ENCODE results near the gene SLC9A5.

Gene SLC9A5

DNA sequence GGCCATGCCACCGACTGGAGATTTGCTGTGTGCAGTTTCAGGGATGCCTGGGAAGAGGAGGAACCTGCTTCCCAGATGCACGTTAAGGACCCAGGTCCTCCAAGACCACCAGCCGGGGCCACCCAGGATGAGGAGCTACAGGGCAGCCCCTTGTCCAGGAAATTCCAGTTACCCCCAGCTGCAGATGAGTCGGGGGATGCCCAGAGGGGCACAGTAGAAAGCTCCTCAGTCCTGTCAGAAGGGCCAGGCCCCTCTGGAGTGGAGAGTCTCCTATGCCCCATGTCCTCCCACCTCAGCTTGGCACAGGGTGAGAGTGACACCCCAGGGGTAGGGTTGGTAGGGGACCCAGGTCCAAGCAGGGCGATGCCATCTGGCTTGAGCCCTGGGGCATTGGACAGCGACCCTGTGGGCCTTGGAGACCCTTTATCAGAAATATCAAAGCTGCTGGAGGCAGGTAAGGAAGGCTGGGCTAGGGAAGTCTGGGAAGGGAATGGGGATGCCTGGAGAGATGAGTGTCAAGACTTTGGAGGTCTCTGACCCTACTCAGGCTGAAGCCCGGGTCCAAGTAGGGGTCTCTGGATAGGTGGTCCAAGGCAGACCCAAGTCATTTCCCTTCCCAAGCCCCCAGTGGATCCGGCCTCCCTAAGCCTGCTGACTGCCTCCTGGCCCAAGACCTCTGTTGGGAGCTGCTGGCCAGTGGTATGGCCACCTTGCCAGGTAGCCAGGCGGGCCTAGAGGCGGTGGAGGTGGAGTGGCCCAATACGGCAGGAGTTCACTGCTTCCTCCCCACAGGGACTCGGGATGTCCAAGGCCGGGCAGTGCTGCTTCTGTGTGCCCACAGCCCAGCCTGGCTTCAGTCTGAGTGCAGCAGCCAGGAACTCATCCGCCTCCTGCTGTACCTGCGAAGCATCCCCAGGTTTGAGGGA, 31.6 kb downstream of the SLC9A5 start:
- DNase-seq (ENCODE audit: extremely low read depth in 1 of 2, low read depth in 1 of 2) = no peak

DNA sequence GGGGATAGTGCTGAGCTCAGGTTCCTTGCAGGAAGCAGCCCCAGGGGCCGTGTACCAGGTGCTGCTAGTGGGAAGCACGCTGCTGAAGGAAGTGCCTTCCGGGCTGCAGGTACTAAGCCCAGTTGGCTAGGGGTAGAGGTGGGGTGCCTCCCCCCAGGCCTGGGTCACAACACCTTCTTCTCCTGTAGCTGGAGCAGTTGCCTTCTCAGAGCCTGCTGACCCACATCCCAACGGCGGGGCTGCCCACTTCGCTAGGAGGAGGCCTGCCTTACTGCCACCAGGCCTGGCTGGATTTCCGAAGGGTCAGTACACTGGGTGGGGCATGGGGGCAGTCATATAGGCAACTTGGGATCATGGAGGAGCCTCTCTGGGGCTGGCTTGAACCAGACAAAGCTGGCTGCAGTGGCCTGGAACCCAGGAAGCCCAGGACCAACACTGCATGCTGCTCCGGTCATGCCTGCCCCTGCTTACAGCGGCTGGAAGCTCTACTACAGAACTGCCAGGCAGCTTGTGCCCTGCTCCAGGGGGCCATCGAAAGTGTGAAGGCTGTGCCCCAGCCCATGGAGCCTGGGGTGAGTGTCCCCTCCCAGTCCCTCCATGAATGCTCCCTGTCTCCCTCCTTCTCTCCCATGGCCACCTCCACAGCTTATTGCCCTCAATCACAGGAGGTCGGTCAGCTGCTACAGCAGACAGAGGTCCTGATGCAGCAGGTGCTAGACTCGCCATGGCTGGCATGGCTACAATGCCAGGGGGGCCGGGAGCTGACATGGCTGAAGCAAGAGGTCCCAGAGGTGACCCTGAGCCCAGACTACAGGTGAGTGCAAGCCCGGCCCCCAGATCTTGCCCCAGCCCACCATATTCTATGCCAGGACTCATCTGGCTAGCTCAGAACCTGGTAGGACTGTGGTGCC, 33.0 kb downstream of the SLC9A5 start:
- no peak for DNase-seq (ENCODE audit: extremely low read depth in 1 of 2, low read depth in 1 of 2)

DNA sequence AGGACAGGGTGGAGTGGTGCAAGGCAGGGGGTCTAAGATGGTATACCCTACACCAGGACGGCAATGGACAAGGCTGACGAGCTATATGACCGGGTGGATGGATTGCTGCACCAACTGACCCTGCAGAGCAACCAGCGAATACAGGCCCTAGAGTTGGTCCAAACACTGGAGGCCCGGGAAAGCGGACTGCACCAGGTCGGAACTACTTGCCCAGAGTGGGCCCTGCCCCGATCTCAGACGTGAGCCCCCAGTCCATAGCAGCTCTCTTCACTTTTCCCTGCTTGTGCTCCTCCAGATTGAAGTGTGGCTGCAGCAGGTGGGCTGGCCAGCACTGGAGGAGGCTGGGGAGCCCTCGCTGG, 33.6 kb downstream of the SLC9A5 start:
- no peak for DNase-seq (ENCODE audit: extremely low read depth in 1 of 2, low read depth in 1 of 2)

DNA sequence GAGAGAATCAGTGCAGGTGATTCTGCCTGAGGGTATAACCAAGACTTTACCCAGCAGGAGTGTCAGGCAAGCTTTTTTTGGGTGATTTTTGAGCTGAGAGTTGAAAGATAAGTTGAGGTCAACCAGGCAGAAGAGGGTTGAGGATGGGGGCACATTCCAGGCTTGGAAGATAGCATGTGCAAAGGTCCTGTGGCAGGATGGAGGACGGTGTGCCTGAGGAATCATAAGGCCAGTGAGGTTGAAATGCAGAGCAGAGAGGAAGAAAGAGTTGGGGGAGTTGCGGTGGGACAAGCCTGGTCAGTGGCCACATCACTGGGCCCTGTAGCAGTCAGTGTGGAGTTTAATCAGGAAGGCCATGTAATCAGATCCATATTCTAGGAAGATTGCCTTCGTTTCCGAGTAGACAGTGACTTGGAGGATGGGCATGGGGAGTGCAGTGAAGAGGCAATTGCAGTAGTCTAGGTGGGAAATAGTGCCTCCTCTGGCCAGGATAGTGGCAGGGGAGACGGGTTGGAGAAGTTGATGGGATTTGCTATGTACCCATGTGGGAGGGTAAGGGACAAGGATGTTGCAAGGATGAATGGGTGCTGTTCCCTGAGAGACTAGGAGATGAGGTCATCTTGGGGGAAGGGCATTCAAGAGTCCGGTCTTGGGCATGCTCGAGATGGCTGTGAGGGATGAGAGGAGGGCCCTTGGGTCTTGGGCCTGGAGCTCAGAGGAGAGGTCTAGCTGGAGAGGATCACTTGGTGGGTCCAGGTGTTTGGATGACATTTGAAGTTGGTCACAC, 34.5 kb downstream of the SLC9A5 start:
- no peak for DNase-seq (ENCODE audit: extremely low read depth in 1 of 2, low read depth in 1 of 2)

DNA sequence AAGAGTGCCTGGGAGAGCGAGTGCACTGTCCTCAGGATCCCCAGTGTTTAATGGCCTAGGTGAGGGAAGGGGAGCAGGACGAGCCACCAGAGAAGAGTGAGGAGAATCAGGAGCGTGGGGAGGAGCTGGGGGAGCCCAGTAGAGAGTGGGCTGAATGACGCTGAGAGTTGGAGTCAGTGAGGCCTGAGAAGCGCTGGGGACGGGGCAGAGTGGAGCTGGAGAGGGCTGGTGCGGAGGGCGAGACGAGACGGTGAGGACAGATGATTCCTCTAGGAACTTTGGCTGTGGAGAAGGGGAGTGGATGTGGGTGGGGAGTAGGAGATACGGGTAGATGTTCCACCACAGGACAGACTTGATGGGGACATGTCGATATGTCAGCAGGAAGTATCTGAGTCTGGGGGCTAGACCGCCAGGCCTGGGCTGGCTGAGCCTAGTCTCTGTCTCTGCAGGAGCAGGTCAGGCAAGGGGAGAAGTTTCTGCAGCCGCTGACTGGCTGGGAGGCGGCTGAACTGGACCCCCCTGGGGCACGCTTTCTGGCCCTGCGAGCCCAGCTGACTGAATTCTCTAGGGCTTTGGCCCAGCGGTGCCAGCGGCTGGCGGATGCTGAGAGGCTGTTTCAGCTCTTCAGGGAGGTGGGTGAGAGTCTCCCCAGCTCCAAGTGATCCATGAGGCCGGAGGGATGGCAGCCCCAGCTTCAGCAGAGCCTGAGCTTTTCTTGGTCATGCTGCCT, 35.2 kb downstream of the SLC9A5 start:
- DNase-seq (ENCODE audit: extremely low read depth in 1 of 2, low read depth in 1 of 2) = no peak

DNA sequence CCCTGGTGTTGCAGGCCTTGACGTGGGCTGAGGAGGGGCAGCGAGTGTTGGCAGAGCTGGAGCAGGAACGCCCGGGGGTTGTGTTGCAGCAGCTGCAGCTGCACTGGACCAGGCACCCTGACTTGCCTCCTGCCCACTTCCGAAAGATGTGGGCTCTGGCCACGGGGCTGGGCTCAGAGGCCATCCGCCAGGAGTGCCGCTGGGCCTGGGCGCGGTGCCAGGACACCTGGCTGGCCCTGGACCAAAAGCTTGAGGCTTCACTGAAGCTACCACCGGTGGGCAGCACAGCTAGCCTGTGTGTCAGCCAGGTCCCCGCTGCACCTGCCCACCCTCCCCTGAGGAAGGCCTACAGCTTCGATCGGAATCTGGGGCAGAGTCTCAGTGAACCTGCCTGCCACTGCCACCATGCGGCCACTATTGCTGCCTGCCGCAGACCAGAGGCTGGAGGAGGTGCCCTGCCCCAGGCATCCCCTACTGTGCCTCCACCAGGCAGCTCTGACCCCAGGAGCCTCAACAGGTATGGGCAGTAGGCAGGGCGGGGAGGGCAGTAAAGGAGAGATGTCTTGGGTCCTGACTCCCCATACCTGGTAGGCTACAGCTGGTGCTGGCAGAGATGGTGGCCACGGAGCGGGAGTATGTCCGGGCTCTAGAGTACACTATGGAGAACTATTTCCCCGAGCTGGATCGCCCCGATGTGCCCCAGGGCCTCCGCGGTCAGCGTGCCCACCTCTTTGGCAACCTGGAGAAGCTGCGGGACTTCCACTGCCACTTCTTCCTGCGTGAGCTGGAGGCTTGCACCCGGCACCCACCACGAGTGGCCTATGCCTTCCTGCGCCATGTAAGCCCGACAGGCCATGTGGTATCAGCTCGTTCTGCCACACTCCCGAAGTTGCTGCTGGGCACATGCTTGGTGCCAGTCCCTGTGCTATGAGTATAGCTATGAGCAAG, 36.2 kb downstream of the SLC9A5 start:
- DNase-seq (ENCODE audit: extremely low read depth in 1 of 2, low read depth in 1 of 2) = no peak

DNA sequence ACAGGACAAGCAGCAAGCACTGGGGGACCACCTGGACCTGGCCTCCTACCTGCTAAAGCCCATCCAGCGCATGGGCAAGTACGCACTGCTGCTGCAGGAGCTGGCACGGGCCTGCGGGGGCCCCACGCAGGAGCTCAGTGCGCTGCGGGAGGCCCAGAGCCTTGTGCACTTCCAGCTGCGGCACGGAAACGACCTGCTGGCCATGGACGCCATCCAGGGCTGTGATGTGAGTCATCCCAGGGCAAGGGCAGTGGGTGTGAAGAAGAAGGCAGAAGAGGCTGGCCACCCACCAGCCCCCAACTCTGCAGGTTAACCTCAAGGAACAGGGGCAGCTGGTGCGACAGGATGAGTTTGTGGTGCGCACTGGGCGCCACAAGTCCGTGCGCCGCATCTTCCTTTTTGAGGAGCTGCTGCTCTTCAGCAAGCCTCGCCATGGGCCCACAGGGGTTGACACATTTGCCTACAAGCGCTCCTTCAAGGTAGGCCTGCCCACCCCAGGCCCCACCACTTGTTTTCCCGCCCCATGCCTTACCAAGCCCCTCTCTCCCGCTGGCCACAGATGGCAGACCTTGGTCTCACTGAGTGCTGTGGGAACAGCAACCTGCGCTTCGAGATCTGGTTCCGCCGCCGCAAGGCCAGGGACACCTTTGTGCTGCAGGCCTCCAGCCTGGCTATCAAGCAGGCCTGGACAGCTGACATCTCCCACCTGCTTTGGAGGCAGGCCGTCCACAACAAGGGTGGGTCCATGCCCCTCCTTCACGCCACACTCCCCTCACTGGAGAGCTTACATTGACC, 37.9 kb downstream of the SLC9A5 start:
- no peak for DNase-seq (ENCODE audit: extremely low read depth in 1 of 2, low read depth in 1 of 2)

DNA sequence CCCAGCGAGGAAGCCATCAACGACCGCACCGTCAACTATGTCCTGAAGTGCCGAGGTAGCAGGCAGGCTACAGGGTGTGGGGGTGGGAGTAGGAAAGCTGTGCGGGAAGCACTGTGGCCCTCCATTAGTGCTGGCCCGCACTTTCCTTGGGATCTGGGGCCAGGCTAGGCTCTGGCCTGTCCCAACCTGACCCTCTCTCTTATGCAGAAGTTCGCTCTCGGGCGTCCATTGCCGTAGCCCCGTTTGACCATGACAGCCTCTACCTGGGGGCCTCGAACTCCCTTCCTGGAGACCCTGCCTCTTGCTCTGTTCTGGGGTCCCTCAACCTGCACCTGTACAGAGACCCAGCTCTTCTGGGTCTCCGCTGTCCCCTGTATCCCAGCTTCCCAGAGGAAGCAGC, 39.2 kb downstream of the SLC9A5 start:
- DNase-seq (ENCODE audit: extremely low read depth in 1 of 2, low read depth in 1 of 2) = no peak

DNA sequence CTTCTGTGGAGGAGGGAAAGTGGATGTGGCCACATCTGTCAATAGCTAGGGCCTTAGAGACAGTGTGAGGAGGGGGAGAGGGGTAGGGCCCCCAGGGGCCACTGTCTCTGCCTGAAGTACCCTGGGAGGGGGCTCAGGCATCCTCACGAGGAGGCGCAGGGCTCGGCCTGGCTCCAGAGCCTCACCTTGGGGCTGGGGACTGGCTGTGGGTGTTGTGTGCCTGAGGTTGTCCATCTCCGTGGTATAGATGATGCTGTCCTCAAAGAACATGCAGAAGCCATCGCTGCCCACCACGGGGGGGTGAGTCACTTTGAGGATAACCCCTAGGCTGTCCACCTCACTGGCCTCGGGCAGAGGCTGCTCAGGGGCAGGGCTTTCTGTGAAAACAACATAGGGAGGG, 42.7 kb downstream of the SLC9A5 start:
- no peak for DNase-seq (ENCODE audit: extremely low read depth in 1 of 2, low read depth in 1 of 2)

DNA sequence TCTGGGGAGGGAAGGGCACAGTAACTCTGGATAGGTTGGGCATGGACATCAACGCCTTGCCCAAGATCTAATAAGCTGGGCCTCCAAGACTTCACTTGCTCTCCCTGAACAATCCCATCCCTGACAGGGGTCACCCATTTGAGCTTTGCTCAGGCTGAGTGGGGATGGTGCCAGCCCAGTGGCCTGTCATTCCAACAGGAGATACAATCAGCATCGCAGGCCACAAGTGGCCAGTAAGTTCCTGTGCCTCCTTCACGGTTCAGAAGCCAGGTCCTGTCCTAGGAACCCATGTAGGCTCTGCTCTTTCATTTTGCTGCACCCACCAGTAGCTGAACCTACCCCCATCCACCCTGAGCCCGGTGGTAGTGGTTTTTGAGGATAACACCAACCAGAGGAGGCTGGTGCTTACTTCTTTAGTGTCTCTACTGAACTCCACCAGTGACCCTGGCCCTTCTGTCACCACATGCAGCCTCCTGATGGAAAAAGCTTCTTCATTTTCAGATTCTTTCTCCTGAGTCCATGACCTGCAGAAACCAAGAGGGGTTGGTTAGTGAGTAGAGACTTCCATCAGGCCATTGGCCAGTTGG, 45.5 kb downstream of the SLC9A5 start:
- no peak for DNase-seq (ENCODE audit: extremely low read depth in 1 of 2, low read depth in 1 of 2)

DNA sequence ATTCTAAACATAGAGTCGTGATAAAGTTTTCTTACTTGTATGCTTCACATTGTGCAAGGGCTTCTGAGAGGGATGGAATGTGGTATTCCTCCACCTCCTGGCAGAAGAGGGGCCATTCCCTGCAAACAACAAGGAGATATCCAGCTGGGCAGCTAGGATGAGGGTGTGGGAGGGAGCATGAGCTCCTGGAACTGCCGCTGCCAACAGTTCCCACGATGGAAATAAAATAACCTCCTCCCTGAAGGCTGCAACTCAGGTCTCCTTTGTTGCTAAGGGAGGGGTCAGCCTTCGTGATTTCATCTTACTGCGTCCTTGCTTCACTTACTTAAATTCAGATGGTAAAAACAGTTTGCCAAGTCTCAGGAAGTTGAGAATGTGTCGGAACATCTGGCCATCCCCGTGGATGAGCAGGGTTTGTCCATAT, 46.2 kb downstream of the SLC9A5 start:
- DNase-seq (ENCODE audit: extremely low read depth in 1 of 2, low read depth in 1 of 2) = no peak

DNA sequence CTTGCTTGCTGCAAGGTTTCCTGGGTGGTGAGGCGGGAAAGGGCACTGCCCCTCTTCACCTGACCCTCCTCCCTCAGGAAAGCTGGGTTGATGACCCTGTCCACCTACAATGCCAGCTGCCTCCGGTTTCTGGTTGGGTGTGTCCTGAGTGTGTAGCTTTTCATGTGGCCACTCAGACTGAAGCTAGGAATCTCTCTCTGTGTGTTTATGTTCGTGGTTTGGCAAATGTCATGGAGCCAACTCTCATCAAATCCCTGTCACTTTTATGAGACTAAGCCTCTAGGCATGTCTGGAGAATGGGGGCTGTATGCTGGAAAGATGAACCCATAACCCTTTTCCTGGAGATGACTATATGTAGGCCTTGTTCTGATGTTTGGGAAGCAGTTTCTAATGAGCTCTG, 47.6 kb downstream of the SLC9A5 start:
- no peak for DNase-seq (ENCODE audit: extremely low read depth in 1 of 2, low read depth in 1 of 2)

DNA sequence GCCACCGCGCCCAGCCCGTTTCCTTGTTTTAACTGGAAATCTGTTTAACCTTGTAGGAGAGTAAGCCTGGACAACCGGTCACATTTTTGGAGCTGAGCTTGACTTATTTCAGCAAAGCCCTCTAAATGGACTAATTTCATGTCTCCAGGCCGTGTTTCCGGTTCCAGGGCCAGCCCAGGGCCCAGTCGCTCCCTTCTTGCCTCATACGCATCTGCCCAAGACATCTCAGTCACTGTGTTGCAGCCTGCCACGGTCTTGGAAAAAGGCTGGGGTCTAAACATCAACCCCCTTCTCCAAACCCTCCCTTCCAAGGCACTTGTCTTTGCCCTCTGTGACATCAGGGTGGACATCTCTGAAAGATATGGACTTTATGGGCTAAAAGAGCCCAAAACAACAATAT, 49.5 kb downstream of the SLC9A5 start:
- DNase-seq (ENCODE audit: extremely low read depth in 1 of 2, low read depth in 1 of 2) = no peak

DNA sequence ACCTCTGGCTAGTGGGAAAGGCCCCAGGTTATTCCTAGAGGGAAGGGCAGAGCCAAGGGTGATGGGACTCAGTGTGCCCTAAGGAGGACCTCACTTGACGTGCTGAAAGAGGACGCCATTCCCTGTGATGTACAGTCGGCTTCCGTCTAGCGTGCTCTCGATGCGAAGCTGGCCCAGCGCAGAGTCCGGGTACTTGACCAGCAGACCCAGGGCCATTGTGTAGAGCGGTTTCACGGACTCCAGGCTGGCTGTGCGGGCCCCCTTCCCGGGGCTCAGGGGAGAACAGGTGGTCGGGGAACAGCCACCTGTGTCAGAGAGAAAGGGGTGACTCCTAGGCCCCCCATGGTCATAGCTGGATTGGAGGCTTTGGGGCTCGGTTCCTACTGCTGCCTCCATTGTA, 50.5 kb downstream of the SLC9A5 start:
- DNase-seq (ENCODE audit: extremely low read depth in 1 of 2, low read depth in 1 of 2) = no peak

DNA sequence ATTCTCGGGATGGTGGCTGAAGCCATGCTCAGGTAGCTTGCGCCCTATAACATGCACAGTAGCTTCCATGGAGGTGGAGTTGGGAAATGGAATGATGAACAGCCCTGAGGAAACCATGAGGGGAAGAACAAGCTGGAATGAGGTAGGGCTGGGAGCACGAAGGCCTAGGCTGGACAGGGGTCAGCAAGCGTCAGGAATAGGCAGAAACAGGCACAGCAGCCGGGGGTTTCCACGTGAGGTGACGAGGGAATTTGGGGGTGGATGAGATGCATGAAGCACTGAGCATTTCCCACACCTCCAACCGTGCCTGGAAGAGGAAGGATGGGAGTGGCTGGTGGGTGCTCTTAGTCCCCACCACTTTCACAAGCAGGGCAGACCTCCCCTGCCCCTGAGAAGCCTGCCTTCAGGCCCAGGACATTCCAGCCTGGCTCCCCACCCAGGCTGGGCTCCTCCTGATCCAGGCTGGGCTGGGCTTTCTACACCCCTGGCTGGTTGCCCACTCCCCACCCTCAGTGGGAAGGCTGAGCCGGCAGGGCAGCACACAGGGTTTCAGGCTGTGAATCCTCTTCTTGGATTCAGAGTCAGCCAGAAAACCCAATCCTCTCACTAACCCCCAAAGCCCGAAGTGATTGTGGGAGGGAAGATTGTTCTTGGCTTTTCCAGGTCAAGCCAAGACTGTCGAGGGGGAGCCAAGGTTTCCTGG, 52.5 kb downstream of the SLC9A5 start:
- no peak for DNase-seq (ENCODE audit: extremely low read depth in 1 of 2, low read depth in 1 of 2)

DNA sequence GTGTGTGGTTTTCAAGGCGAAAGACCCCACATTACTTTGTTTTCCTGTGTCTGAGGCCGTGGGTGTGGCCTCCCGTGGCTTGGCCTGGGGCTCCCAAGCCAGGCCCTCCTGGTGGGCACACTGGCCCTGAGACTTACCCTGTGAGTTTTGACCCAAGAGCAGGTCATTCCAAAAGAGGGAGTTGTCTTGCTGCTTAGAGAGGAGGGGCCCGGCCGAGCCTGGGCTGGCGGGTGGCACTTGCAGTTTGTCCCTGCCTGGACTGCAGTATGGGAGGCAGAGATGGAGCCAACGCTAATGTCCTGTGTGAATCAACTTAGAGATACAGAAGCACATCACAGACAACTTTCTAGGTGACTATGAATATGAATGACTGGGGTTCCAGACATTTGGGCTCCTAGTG, 53.3 kb downstream of the SLC9A5 start:
- DNase-seq (ENCODE audit: extremely low read depth in 1 of 2, low read depth in 1 of 2) = no peak

DNA sequence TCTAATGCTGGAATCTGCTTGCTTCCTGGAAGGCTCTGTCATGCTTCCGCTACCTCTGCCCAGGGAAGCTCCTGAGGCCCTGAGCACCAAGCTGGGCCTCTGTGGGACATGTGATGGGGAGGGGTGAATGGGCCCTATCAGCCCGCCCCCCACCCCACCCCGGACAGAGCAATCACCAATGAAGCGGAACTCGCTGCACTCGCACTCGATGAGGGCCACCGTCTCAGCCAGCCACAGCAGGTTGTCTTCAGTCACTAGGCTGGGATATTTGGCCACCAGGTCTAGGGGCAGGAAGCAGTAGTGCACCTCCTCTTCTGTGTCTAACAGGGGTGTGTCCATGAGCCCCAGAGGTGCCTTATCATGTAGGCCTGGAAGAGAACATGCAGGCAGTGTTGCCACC, 54.2 kb downstream of the SLC9A5 start:
- no peak for DNase-seq (ENCODE audit: extremely low read depth in 1 of 2, low read depth in 1 of 2)

DNA sequence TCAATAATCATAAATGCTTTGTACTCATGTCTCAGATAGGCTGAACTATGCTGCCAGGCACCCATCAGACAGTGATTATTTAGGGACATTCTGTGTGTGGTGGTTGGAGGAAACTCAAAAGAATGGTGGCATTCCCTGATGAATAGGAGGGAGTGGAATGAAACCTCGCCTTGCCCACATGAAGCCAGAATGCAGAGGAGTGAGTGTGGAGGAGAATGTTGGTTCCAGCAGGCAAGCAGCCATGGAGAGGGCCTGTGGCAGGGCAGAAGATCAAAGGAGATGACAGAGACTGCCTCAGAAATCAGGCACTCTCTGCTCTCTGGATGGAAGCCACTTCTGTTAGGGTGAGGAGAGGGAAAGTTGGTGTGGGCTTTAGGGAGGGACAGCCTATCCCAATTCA, 55.2 kb downstream of the SLC9A5 start:
- no peak for DNase-seq (ENCODE audit: extremely low read depth in 1 of 2, low read depth in 1 of 2)
